ENCODE data around the gene EPB41L2. TPM values are rescaled to one million over a fixed set of nuclear protein-coding genes. Genes with fewer than 3 reads are reported as not detected.

The EPB41L2 gene
- total RNA-seq, 1 experiment from 2014 or later: 74.8 TPM

DNA sequence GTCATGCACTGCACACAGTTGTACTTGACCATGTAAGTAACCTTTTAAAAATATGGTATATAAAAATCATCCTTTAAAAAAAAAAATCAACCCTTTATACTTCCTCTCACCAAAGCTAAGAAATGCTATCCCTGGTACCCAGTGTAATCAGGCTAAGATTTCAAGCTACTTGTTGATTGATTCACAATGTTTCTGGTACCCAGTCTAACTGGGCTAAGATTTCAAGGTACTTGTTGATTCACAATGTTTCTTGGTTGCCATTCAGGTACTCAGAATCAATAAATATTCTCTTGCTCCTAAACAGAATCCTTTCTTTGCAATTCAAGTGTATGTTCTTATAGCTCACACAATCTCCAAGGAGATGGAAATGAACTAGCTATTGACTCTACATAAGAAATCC is 159.4 kb downstream of the EPB41L2 start:
- intact Hi-C loops (cut with micrococcal nuclease): no loop called here
- H3K36me3 ChIP-seq (ENCODE audit: control insufficient read depth in 1 of 2, insufficient read depth in 2 of 2, low read length in 2 of 2): 0 out of 4 replicates have a peak, but pooled peaks cover 0 to 4% of the 10 kb centered on the region in 2 experiments
- TF ChIP-seq EZH2 (IDR thresholded peaks at IDR 0.05): no peak
- no peak for TF ChIP-seq SIN3A (IDR thresholded peaks at IDR 0.05; ENCODE audit: low read depth)
- TF ChIP-seq, protein P1, sequence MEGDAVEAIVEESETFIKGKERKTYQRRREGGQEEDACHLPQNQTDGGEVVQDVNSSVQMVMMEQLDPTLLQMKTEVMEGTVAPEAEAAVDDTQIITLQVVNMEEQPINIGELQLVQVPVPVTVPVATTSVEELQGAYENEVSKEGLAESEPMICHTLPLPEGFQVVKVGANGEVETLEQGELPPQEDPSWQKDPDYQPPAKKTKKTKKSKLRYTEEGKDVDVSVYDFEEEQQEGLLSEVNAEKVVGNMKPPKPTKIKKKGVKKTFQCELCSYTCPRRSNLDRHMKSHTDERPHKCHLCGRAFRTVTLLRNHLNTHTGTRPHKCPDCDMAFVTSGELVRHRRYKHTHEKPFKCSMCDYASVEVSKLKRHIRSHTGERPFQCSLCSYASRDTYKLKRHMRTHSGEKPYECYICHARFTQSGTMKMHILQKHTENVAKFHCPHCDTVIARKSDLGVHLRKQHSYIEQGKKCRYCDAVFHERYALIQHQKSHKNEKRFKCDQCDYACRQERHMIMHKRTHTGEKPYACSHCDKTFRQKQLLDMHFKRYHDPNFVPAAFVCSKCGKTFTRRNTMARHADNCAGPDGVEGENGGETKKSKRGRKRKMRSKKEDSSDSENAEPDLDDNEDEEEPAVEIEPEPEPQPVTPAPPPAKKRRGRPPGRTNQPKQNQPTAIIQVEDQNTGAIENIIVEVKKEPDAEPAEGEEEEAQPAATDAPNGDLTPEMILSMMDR (IDR thresholded peaks at IDR 0.05 in 2 of 3, conservative IDR thresholded peaks at IDR 0.05 in 1 of 3; ENCODE audit: borderline replicate concordance in 1 of 3, insufficient read depth in 1 of 3, low read depth in 2 of 3, low read length in 2 of 3): no peak
- TF ChIP-seq, protein P2, sequence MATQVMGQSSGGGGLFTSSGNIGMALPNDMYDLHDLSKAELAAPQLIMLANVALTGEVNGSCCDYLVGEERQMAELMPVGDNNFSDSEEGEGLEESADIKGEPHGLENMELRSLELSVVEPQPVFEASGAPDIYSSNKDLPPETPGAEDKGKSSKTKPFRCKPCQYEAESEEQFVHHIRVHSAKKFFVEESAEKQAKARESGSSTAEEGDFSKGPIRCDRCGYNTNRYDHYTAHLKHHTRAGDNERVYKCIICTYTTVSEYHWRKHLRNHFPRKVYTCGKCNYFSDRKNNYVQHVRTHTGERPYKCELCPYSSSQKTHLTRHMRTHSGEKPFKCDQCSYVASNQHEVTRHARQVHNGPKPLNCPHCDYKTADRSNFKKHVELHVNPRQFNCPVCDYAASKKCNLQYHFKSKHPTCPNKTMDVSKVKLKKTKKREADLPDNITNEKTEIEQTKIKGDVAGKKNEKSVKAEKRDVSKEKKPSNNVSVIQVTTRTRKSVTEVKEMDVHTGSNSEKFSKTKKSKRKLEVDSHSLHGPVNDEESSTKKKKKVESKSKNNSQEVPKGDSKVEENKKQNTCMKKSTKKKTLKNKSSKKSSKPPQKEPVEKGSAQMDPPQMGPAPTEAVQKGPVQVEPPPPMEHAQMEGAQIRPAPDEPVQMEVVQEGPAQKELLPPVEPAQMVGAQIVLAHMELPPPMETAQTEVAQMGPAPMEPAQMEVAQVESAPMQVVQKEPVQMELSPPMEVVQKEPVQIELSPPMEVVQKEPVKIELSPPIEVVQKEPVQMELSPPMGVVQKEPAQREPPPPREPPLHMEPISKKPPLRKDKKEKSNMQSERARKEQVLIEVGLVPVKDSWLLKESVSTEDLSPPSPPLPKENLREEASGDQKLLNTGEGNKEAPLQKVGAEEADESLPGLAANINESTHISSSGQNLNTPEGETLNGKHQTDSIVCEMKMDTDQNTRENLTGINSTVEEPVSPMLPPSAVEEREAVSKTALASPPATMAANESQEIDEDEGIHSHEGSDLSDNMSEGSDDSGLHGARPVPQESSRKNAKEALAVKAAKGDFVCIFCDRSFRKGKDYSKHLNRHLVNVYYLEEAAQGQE (IDR thresholded peaks at IDR 0.05; ENCODE audit: low read depth): no peak
- no peak for TF ChIP-seq FOSL1 (IDR thresholded peaks at IDR 0.05; ENCODE audit: low read depth)
- TF ChIP-seq, protein P3, sequence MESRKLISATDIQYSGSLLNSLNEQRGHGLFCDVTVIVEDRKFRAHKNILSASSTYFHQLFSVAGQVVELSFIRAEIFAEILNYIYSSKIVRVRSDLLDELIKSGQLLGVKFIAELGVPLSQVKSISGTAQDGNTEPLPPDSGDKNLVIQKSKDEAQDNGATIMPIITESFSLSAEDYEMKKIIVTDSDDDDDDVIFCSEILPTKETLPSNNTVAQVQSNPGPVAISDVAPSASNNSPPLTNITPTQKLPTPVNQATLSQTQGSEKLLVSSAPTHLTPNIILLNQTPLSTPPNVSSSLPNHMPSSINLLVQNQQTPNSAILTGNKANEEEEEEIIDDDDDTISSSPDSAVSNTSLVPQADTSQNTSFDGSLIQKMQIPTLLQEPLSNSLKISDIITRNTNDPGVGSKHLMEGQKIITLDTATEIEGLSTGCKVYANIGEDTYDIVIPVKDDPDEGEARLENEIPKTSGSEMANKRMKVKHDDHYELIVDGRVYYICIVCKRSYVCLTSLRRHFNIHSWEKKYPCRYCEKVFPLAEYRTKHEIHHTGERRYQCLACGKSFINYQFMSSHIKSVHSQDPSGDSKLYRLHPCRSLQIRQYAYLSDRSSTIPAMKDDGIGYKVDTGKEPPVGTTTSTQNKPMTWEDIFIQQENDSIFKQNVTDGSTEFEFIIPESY (IDR thresholded peaks at IDR 0.05; ENCODE audit: extremely low read depth, insufficient replicate concordance, low read length): no peak
- no peak for TF ChIP-seq TCF7L2 (IDR thresholded peaks at IDR 0.05; ENCODE audit: borderline replicate concordance, extremely low read depth, insufficient read depth, insufficient read length)
- no peak for TF ChIP-seq POLR2AphosphoS5 (IDR thresholded peaks at IDR 0.05; ENCODE audit: low read depth, low read length)
- TF ChIP-seq CEBPB (IDR thresholded peaks at IDR 0.05; ENCODE audit: low read depth): no peak
- TF ChIP-seq SP1 (IDR thresholded peaks at IDR 0.05; ENCODE audit: low read depth): no peak
- no peak for TF ChIP-seq ELF1 (IDR thresholded peaks at IDR 0.05; ENCODE audit: borderline replicate concordance, low read depth)
- TF ChIP-seq POLR2A (IDR thresholded peaks at IDR 0.05; ENCODE audit: borderline replicate concordance, extremely low read depth, insufficient read depth, insufficient read length): no peak
- no peak for TF ChIP-seq ZFX (IDR thresholded peaks at IDR 0.05)
- TF ChIP-seq RAD21 (IDR thresholded peaks at IDR 0.05; ENCODE audit: low read depth): no peak
- TF ChIP-seq, protein P4, sequence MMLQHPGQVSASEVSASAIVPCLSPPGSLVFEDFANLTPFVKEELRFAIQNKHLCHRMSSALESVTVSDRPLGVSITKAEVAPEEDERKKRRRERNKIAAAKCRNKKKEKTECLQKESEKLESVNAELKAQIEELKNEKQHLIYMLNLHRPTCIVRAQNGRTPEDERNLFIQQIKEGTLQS (IDR thresholded peaks at IDR 0.05): no peak
- no peak for TF ChIP-seq CBX3 (IDR thresholded peaks at IDR 0.05; ENCODE audit: low read depth)
- TF ChIP-seq ZNF274 (IDR thresholded peaks at IDR 0.05; ENCODE audit: low read depth, low read length): no peak
- no peak for TF ChIP-seq SRF (IDR thresholded peaks at IDR 0.05; ENCODE audit: low read depth)
- H4K20me1 ChIP-seq (ENCODE audit: insufficient read depth): no peaks in the 10 kb centered on the region
- ATAC-seq (no peak), DNase-seq (ENCODE audit: low read depth, low spot score) (no peak)
- peaks cover 6 to 12% of the 10 kb centered on the region in 2 experiments; a peak in 3 of 4 replicates for H3K4me1 ChIP-seq (ENCODE audit: control insufficient read depth in 1 of 2, insufficient read depth in 2 of 2, low read length in 2 of 2)
- H3K4me2 ChIP-seq (ENCODE audit: low read length): no peak overlapping the region
- no peak overlapping the region for H3K9ac ChIP-seq (ENCODE audit: low read length)
- BruUV-seq (replicated peaks): no TSS peak
- H3K27me3 ChIP-seq (ENCODE audit: insufficient read depth, low read length): no peaks in the 10 kb centered on the region
- H3K4me3 ChIP-seq (replicated peaks in 1 of 2; ENCODE audit: low read depth in 1 of 2, low read length in 2 of 2): no peak overlapping the region
- no peaks in the 10 kb centered on the region for H3K9me3 ChIP-seq (ENCODE audit: control insufficient read depth in 1 of 2, insufficient read depth in 1 of 2, low read depth in 1 of 2, low read length in 2 of 2)
- POLR2A ChIA-PET: no interaction called here
- H3K79me2 ChIP-seq (ENCODE audit: insufficient read depth, low read length): no peaks in the 10 kb centered on the region
- CTCF ChIA-PET: no interaction called here
- H3K9me2 ChIP-seq (ENCODE audit: insufficient read depth): no peaks in the 10 kb centered on the region
- RAD21 ChIA-PET (ENCODE audit: low non-redundant PET in 1 of 2, low total read pairs in 2 of 2, uncharacterized antibody in 2 of 2, unreplicated experiment in 2 of 2): no interaction called here
- H2AFZ ChIP-seq (ENCODE audit: low read depth, low read length, poor library complexity, severe bottlenecking): no peak overlapping the region
- H3K27ac ChIP-seq (ENCODE audit: low read depth, low read length): no peak overlapping the region
